Colon (tissue), 2 donors: ENCODE measurements around the gene XRN2.

Experiments
- FAIRE-seq: peaks from 2 replicates; lab custom pipeline; 2012; peaks lifted over from hg19 to GRCh38; lab: Jason Lieb, UNC
- donor health status: control.
- donor health status: control.

Gene XRN2

GRCh38 chr20:21432911-21433310 is 129.8 kb downstream of the XRN2 start:
- no peak for FAIRE-seq

DNA sequence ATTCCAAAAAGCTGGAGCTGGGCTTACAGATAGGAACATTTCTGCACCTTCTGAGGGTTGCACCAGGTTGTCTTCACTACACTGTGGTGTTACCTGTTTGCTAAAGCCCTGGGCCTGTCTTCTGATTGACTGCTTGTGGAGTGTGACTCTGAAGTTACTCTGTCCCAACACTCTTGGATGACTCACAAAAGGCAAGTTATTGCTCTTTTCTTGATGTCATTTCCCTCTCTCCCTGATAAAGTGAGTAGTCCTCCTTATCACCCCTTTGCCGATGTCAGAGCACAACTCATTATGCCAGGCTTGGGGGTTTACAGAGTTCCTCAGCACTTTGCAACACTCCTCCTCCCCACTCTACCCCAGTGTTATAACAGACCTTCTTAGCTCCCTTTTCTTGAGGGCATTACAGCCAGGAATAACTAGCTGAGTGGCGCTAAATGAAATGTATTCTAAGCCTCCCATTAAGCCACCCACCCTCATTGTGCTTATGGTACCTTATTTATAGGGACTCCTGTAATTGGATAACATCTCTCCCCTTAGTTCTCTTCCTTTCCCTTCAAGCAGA is 130.3 kb downstream of the XRN2 start:
- no peak for FAIRE-seq

- FAIRE-seq: no peak
Observed at GRCh38 chr20:21435576-21435975, 132.4 kb downstream of the XRN2 start.

GRCh38 chr20:21436205-21436604 is 133.1 kb downstream of the XRN2 start:
- FAIRE-seq: no peak

DNA sequence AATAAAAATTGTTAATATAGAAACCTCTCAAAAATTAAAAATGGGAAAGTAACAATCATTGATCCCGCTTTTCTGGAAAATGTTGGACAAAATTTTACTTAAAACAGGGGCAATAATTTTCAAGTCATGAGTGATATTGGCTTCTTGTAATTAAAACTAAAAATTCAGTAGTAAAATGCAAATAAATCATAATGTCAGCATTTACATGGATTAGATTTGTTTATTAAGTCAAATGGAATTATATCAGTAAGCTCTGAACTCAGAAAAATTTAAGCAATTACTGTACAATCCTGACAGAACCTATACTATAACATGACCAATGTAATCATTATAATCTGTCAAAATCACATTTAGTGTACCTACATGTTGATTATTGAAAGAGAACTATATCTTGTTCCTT is 134.1 kb downstream of the XRN2 start:
- no peak for FAIRE-seq

- no peak for FAIRE-seq
Observed at GRCh38 chr20:21437816-21438215, 134.7 kb downstream of the XRN2 start.
